PC-9 (cell line): Measurements from ENCODE around the gene FCN3.

ENCODE experiments used
- EZH2 ChIP-seq: fragments of 200-600 bp; sonication (generic); IDR thresholded peaks from 2 replicates; pipeline ENCODE4 v1.8.0; 2017; ENCODE audit warnings: antibody characterized with exemption, low read depth
- TF ChIP-seq, protein P1 (sequence below): fragments of 200-600 bp; sonication (generic); conservative IDR thresholded peaks from 2 replicates; pipeline ENCODE4 v1.6.1; 2017; ENCODE audit warnings: mixed run types, antibody characterized with exemption, mild to moderate bottlenecking, moderate library complexity

- TF ChIP-seq, protein P1, sequence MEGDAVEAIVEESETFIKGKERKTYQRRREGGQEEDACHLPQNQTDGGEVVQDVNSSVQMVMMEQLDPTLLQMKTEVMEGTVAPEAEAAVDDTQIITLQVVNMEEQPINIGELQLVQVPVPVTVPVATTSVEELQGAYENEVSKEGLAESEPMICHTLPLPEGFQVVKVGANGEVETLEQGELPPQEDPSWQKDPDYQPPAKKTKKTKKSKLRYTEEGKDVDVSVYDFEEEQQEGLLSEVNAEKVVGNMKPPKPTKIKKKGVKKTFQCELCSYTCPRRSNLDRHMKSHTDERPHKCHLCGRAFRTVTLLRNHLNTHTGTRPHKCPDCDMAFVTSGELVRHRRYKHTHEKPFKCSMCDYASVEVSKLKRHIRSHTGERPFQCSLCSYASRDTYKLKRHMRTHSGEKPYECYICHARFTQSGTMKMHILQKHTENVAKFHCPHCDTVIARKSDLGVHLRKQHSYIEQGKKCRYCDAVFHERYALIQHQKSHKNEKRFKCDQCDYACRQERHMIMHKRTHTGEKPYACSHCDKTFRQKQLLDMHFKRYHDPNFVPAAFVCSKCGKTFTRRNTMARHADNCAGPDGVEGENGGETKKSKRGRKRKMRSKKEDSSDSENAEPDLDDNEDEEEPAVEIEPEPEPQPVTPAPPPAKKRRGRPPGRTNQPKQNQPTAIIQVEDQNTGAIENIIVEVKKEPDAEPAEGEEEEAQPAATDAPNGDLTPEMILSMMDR: no peak
- TF ChIP-seq EZH2: no peak
Observed at GRCh38 chr1:27399251-27400025, 24.8 kb upstream of the FCN3 start.
